ENCODE data around the gene WDR77. TPM values are rescaled to one million over a fixed set of nuclear protein-coding genes. Genes with fewer than 3 reads are reported as not detected.

WDR77 gene
- total and polyA plus RNA-seq, 9 of the 15 experiments (the other 6 are each of a cell fraction or from before 2014, with no cell fraction given), result 20.6 to 160 (median 75.3) TPM

DNA sequence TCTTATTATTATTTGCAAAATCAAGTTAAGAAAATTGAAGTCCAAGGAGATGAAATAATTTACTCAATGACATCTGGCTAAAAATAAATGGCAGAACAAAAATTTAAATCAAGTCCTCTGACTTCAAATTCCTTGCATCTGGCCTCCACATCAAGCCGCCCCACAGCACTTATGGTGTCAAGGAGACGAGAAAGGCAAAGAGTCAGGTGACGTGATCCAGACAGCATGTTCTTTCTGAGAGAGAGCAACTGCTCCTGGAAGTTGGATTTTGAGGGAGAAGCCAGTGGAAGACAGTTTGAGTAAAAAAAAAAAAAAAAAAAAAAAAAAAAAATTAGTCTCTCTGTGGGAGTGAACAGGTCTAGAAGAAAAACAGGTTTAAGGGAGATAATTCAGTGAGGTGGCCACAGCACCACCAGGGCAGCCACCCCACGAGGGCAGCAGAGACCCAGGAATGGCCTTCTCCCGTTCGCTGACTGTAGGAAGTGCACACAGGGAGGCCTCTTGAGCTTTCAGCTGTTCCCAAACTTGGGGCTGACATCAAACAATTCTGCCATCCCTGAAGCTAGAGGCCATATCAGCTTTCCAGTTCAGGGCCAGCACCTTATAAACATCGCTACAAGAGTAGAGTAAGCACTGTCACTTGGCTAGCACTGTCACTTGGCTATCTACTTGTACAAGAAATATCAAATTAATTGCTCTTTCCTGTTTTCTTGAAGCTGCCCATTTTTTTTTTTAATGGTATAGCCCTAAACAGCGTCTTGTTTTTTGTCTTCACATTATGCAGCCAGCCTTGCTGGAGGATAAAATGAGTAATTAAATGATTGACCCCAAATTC lies 32.5 kb upstream of the WDR77 start (continued):
- TF ChIP-seq RBM25 (IDR thresholded peaks at IDR 0.05; ENCODE audit: low read depth, low read length, severe bottlenecking), result no peak
- no peak for TF ChIP-seq CHD7 (IDR thresholded peaks at IDR 0.05; ENCODE audit: low read depth, low read length)
- no peak for TF ChIP-seq TAF7 (tag; IDR thresholded peaks at IDR 0.05)
- TF ChIP-seq MEIS2 (IDR thresholded peaks at IDR 0.05; ENCODE audit: partially characterized antibody), result no peak
- no peak for TF ChIP-seq ZNF778 (CRISPR knock-in tag; IDR thresholded peaks at IDR 0.05)
- no peak for TF ChIP-seq SMAD1 (IDR thresholded peaks at IDR 0.05; ENCODE audit: low read depth, low read length, partially characterized antibody)
- TF ChIP-seq ZNF785 (CRISPR knock-in tag; IDR thresholded peaks at IDR 0.05), result no peak
- no peak for TF ChIP-seq MCM2 (IDR thresholded peaks at IDR 0.05; ENCODE audit: low read depth)
- no peak for TF ChIP-seq ZNF695 (CRISPR knock-in tag; IDR thresholded peaks at IDR 0.05)
- TF ChIP-seq CSDE1 (IDR thresholded peaks at IDR 0.05), result no peak
- TF ChIP-seq TBP (optimal IDR thresholded peaks at IDR 0.05; ENCODE audit: low read depth, low read length), result no peak
- TF ChIP-seq CBX8 (IDR thresholded peaks at IDR 0.05; ENCODE audit: borderline replicate concordance, extremely low read depth, low read depth, low read length, poor library complexity, severe bottlenecking), result no peak
- TF ChIP-seq RBFOX2 (IDR thresholded peaks at IDR 0.05; ENCODE audit: low read depth, low read length), result no peak
- TF ChIP-seq HIVEP1 (CRISPR knock-in tag; IDR thresholded peaks at IDR 0.05), result no peak
- TF ChIP-seq CC2D1A (IDR thresholded peaks at IDR 0.05), result peak; percentile 79; the same call in 1 of the 2 replicates
- no peak for TF ChIP-seq ZSCAN29 (IDR thresholded peaks at IDR 0.05)
- TF ChIP-seq RBM34 (IDR thresholded peaks at IDR 0.05; ENCODE audit: borderline replicate concordance, insufficient read depth, low read length), result no peak
- TF ChIP-seq RB1 (IDR thresholded peaks at IDR 0.05; ENCODE audit: low read depth), result peak; percentile 79
- no peak for TF ChIP-seq ZNF324 (CRISPR knock-in tag; IDR thresholded peaks at IDR 0.05)
